CD14-positive monocyte (primary cell): ENCODE results near the gene USP43. TPM values are rescaled to one million over a fixed set of nuclear protein-coding genes. Genes with fewer than 3 reads are reported as not detected.

ENCODE experiments used
- DNase-seq, 3 donors: peaks; one replicate each; pipeline ENCODE4 v3.0.0-alpha.2; 2011 to 2022
- H2AFZ ChIP-seq: 2 replicates; pipeline ENCODE4 v1.6.0; 2012; ENCODE audit warnings: mild to moderate bottlenecking, low read depth, low read length, inconsistent platforms; ENCODE audit not compliant: insufficient read depth, poor library complexity, severe bottlenecking
- H3K27ac ChIP-seq, 2 donors: 1 replicate in 1 of 2; 2 replicates in 1 of 2; pipeline ENCODE4 v1.5.1; 2012 to 2013; ENCODE audit warnings: low read length in 2 of 2, control low read depth in 1 of 2, inconsistent platforms in 1 of 2, low read depth in 1 of 2, mild to moderate bottlenecking in 1 of 2
- H3K27me3 ChIP-seq, 2 donors: one replicate each; pipeline versions ENCODE4 v1.6.0 to v1.6.1; 2011 to 2013; ENCODE audit warnings: low read length in 2 of 2; ENCODE audit not compliant: control insufficient read depth in 2 of 2, insufficient read depth in 2 of 2
- H3K36me3 ChIP-seq, 2 donors: replicated peaks in 1 of 2; 1 replicate in 1 of 2; 2 replicates in 1 of 2; pipeline versions ENCODE4 v1.5.1 to v1.6.1; 2012 to 2013; ENCODE audit warnings: low read length in 2 of 2, control low read depth in 1 of 2, inconsistent platforms in 1 of 2, mild to moderate bottlenecking in 1 of 2; ENCODE audit not compliant: insufficient read depth in 2 of 2, control insufficient read depth in 1 of 2
- H3K4me1 ChIP-seq, 2 donors: 1 replicate in 1 of 2; 2 replicates in 1 of 2; pipeline versions ENCODE4 v1.5.1 to v1.6.1; 2012 to 2013; ENCODE audit warnings: low read length in 2 of 2, control low read depth in 1 of 2, inconsistent platforms in 1 of 2, mild to moderate bottlenecking in 1 of 2, moderate library complexity in 1 of 2; ENCODE audit not compliant: insufficient read depth in 2 of 2, control insufficient read depth in 1 of 2
- H3K4me2 ChIP-seq: replicated peaks from 2 replicates; pipeline ENCODE3; 2012; ENCODE audit warnings: low read length, moderate library complexity, mild to moderate bottlenecking; ENCODE audit not compliant: poor library complexity, severe bottlenecking; ENCODE audit errors: extremely low read depth
- H3K4me3 ChIP-seq, 3 experiments: fragments of 200-600 bp in 1 of 3; sonication (generic) in 1 of 3; replicated peaks in 1 of 3; 1 replicate in 2 of 3; 2 replicates in 1 of 3; pipeline ENCODE4 v1.5.1; 2011 to 2013; ENCODE audit warnings: low read length in 3 of 3, mild to moderate bottlenecking in 3 of 3, control low read depth in 2 of 3, low read depth in 2 of 3, inconsistent platforms in 1 of 3, moderate library complexity in 1 of 3
- H3K79me2 ChIP-seq: 2 replicates; pipeline ENCODE4 v1.6.0; 2012; ENCODE audit warnings: mild to moderate bottlenecking, control low read depth, inconsistent platforms, low read length, moderate library complexity; ENCODE audit not compliant: insufficient read depth
- H3K9ac ChIP-seq: 2 replicates; pipeline ENCODE4 v1.6.0; 2017; ENCODE audit warnings: low read length, mild to moderate bottlenecking; ENCODE audit not compliant: insufficient read depth, poor library complexity, severe bottlenecking
- H3K9me3 ChIP-seq, 2 donors: replicated peaks in 1 of 2; 1 replicate in 1 of 2; 2 replicates in 1 of 2; pipeline versions ENCODE4 v1.5.1 to v1.6.1; 2012 to 2013; ENCODE audit warnings: low read length in 2 of 2, control low read depth in 1 of 2; ENCODE audit not compliant: control insufficient read depth in 1 of 2, insufficient read depth in 1 of 2
- H4K20me1 ChIP-seq: 2 replicates; pipeline ENCODE4 v1.6.0; 2012; ENCODE audit warnings: mild to moderate bottlenecking, low read length, control low read depth, moderate library complexity; ENCODE audit not compliant: insufficient read depth
- H3K27ac Mint-ChIP-seq, 7 donors: one replicate each; pipeline ENCODE4 v1.8.0; 2020; ENCODE audit warnings: mild to moderate bottlenecking in 7 of 7, mixed read lengths in 7 of 7, moderate library complexity in 6 of 7, inconsistent platforms in 2 of 7
- H3K27me3 Mint-ChIP-seq, 3 donors: one replicate each; pipeline ENCODE4 v1.8.0; 2021 to 2022; ENCODE audit warnings: low read depth in 3 of 3, mild to moderate bottlenecking in 3 of 3, mixed read lengths in 3 of 3, moderate library complexity in 3 of 3, inconsistent platforms in 1 of 3
- H3K36me3 Mint-ChIP-seq, 2 donors: one replicate each; pipeline ENCODE4 v1.8.0; 2020; ENCODE audit warnings: mixed read lengths in 2 of 2, inconsistent platforms in 1 of 2, mild to moderate bottlenecking in 1 of 2
- H3K4me1 Mint-ChIP-seq: one replicate; pipeline ENCODE4 v1.8.0; 2020; ENCODE audit warnings: mild to moderate bottlenecking, mixed read lengths
- H3K4me3 Mint-ChIP-seq, 2 donors: one replicate each; pipeline ENCODE4 v1.8.0; 2020; ENCODE audit warnings: mild to moderate bottlenecking in 2 of 2, mixed read lengths in 2 of 2, moderate library complexity in 1 of 2
- H3K9me3 Mint-ChIP-seq, 7 donors: one replicate each; pipeline ENCODE4 v1.8.0; 2020 to 2022; ENCODE audit warnings: mixed read lengths in 7 of 7, mild to moderate bottlenecking in 6 of 7, moderate library complexity in 6 of 7, inconsistent platforms in 2 of 7
- CTCF ChIP-seq: fragments of 200-600 bp; IDR thresholded peaks from one replicate; pipeline ENCODE4 v1.8.0; 2022; ENCODE audit warnings: antibody characterized with exemption, mild to moderate bottlenecking
- WGBS: methylation state at CpG from one replicate; pipeline ENCODE4 v1.1.5; 2013; ENCODE audit warnings: missing lambda C conversion rate; ENCODE audit not compliant: insufficient coverage; 5-methylcytosine and 5-hydroxymethylcytosine counted together
- intact Hi-C, 2 donors: fragments of 100-400 bp; cut with micrococcal nuclease; formaldehyde crosslinking; loops; one replicate each; pipeline versions ENCODE4 v1.15.0 to v1.15.1; 2023
- polyA plus RNA-seq, 3 donors: library from polyadenylated mRNA; depleted of rRNA in 1 of 3; unstranded in 2 of 3; stranded (reverse) in 1 of 3; fragments of 300-500 nt in 2 of 3; fragments of >200 nt in 1 of 3; fragmentation: Illumina TruSeq in 2 of 3; gene quantifications; 1 replicate in 2 of 3; 2 replicates in 1 of 3; pipeline ENCODE4 v1.2.3, GENCODE V29; 2012 to 2021

The USP43 gene
- polyA plus RNA-seq, 3 donors = 0.05 to 0.57 TPM; not detected in 1

GRCh38 chr17:9755083-9755482 lies 109.8 kb downstream of the USP43 start:
- Histone ChIP-seq H3K36me3 (no peaks in the 10 kb centered on the region), H3K4me3 (no peak overlapping the region), H3K9me3 (no peaks in the 10 kb centered on the region), H2AFZ (no peak overlapping the region), H3K4me1 (no peaks in the 10 kb centered on the region), H3K27ac (no peak overlapping the region), H3K4me2 (no peak overlapping the region), H3K27me3 (peaks cover 0 to 2% of the 10 kb centered on the region in 2 donors), H3K79me2 (no peaks in the 10 kb centered on the region), H3K9ac (no peak overlapping the region), H4K20me1 (no peaks in the 10 kb centered on the region)
- no peak overlapping the region for H3K27ac Mint-ChIP-seq
- peaks cover 7 to 26% (median 19%) of the 10 kb centered on the region in 3 donors for H3K27me3 Mint-ChIP-seq
- WGBS = 68% methylated on average over 3 of the region's 3 CpGs
- peaks cover 0 to 2% (median 0%) of the 10 kb centered on the region in 7 donors for H3K9me3 Mint-ChIP-seq
- intact Hi-C loops = no loop called here
- H3K36me3 Mint-ChIP-seq = no peaks in the 10 kb centered on the region
- no peak for TF ChIP-seq CTCF
- no peak overlapping the region for H3K4me3 Mint-ChIP-seq
- DNase-seq = no peak
- H3K4me1 Mint-ChIP-seq = no peaks in the 10 kb centered on the region

GRCh38 chr17:9760266-9760665 lies 114.9 kb downstream of the USP43 start:
- Histone ChIP-seq H3K36me3 (no peaks in the 10 kb centered on the region), H3K27me3 (no peaks in the 10 kb centered on the region), H3K9me3 (no peaks in the 10 kb centered on the region), H3K4me3 (no peak overlapping the region), H3K27ac (no peak overlapping the region), H4K20me1 (no peaks in the 10 kb centered on the region), H3K79me2 (no peaks in the 10 kb centered on the region), H3K9ac (no peak overlapping the region), H2AFZ (no peak overlapping the region), H3K4me2 (no peak overlapping the region), H3K4me1 (no peaks in the 10 kb centered on the region)
- Mint-ChIP-seq H3K4me1 (no peaks in the 10 kb centered on the region), H3K9me3 (no peaks in the 10 kb centered on the region), H3K27me3 (peaks cover 14 to 24% (median 15%) of the 10 kb centered on the region in 3 donors), H3K36me3 (no peaks in the 10 kb centered on the region), H3K4me3 (no peak overlapping the region), H3K27ac (no peak overlapping the region)
- TF ChIP-seq CTCF = no peak
- DNase-seq = no peak
- intact Hi-C loops = no loop called here
- no CpG with 5 or more reads among the region's 1 CpG for WGBS
